GM12891 (cell line): ENCODE data around the gene FLRT1.

ENCODE experiments used
- DNase-seq: peaks from one replicate; pipeline ENCODE4 v3.0.0; 2011; ENCODE audit warnings: low spot score; ENCODE audit not compliant: insufficient read length
- FAIRE-seq: peaks from 2 replicates; lab custom pipeline; 2011; peaks lifted over from hg19 to GRCh38; lab: Jason Lieb, UNC
- PAX5 ChIP-seq: IDR thresholded peaks from 2 replicates; pipeline ENCODE4 v1.6.1; 2011; ENCODE audit warnings: low read length, moderate library complexity, mild to moderate bottlenecking; ENCODE audit not compliant: insufficient read depth, severe bottlenecking
- POLR2A ChIP-seq: IDR thresholded peaks from 2 replicates; pipeline ENCODE4 v1.6.1; 2011; ENCODE audit warnings: low read depth, low read length, control low read depth
- POLR2AphosphoS5 ChIP-seq: IDR thresholded peaks from 2 replicates; pipeline ENCODE4 v1.6.1; 2011; ENCODE audit warnings: low read depth, low read length, control low read depth
- POU2F2 ChIP-seq: IDR thresholded peaks from 2 replicates; pipeline ENCODE4 v1.6.1; 2011; ENCODE audit warnings: low read depth, mild to moderate bottlenecking, control low read depth, low read length, moderate library complexity
- SPI1 ChIP-seq: IDR thresholded peaks from 2 replicates; pipeline ENCODE4 v1.6.1; 2011; ENCODE audit warnings: low read depth, low read length, control low read depth
- TAF1 ChIP-seq: IDR thresholded peaks from 2 replicates; pipeline ENCODE4 v1.6.1; 2011; ENCODE audit warnings: low read depth, low read length, control low read depth

Gene FLRT1

GRCh38 chr11:64071849-64072248 is 36.1 kb downstream of the FLRT1 start:
- no peak for TF ChIP-seq POLR2AphosphoS5
- no peak for TF ChIP-seq POU2F2
- no peak for TF ChIP-seq PAX5
- TF ChIP-seq SPI1, result no peak
- TF ChIP-seq TAF1, result no peak
- no peak for TF ChIP-seq POLR2A
- FAIRE-seq, result no peak
- no peak for DNase-seq

GRCh38 chr11:64072403-64072802 is 36.7 kb downstream of the FLRT1 start:
- DNase-seq, result no peak
- no peak for FAIRE-seq
- TF ChIP-seq PAX5 (no peak), SPI1 (no peak), POU2F2 (no peak), POLR2A (no peak), POLR2AphosphoS5 (no peak)

GRCh38 chr11:64072871-64073270 is 37.1 kb downstream of the FLRT1 start:
- no peak for TF ChIP-seq POLR2A
- TF ChIP-seq TAF1, result no peak
- no peak for TF ChIP-seq POLR2AphosphoS5
- no peak for TF ChIP-seq POU2F2
- no peak for TF ChIP-seq SPI1
- no peak for TF ChIP-seq PAX5
- FAIRE-seq, result no peak
- no peak for DNase-seq

GRCh38 chr11:64073542-64073941 is 37.8 kb downstream of the FLRT1 start:
- TF ChIP-seq POLR2AphosphoS5 (no peak), SPI1 (no peak), PAX5 (no peak), TAF1 (no peak), POLR2A (no peak), POU2F2 (no peak)
- DNase-seq (no peak), FAIRE-seq (no peak)

GRCh38 chr11:64074239-64074638 is 38.5 kb downstream of the FLRT1 start:
- DNase-seq (no peak), FAIRE-seq (no peak)
- TF ChIP-seq PAX5 (no peak), POLR2A (no peak), TAF1 (no peak), POU2F2 (no peak), POLR2AphosphoS5 (no peak), SPI1 (no peak)

GRCh38 chr11:64076758-64077157 is 41.0 kb downstream of the FLRT1 start:
- FAIRE-seq, result no peak
- no peak for DNase-seq
- TF ChIP-seq POLR2A (no peak), PAX5 (no peak), TAF1 (no peak), POLR2AphosphoS5 (no peak), POU2F2 (no peak)

GRCh38 chr11:64077607-64078006 is 41.9 kb downstream of the FLRT1 start:
- FAIRE-seq (no peak), DNase-seq (no peak)
- TF ChIP-seq POLR2AphosphoS5 (no peak), TAF1 (no peak), POLR2A (no peak), PAX5 (no peak), SPI1 (no peak), POU2F2 (no peak)

GRCh38 chr11:64078284-64078683 is 42.6 kb downstream of the FLRT1 start:
- TF ChIP-seq POLR2A, result no peak
- TF ChIP-seq TAF1, result no peak
- no peak for TF ChIP-seq PAX5
- TF ChIP-seq POU2F2, result no peak
- TF ChIP-seq SPI1, result no peak
- no peak for TF ChIP-seq POLR2AphosphoS5
- FAIRE-seq (no peak), DNase-seq (no peak)

- no peak for FAIRE-seq
Observed at GRCh38 chr11:64078905-64079304, 43.2 kb downstream of the FLRT1 start.

GRCh38 chr11:64080390-64080789 is 44.7 kb downstream of the FLRT1 start:
- DNase-seq, result no peak
- no peak for TF ChIP-seq POU2F2
- TF ChIP-seq SPI1, result no peak
- no peak for TF ChIP-seq POLR2A
- TF ChIP-seq POLR2AphosphoS5, result no peak
- no peak for TF ChIP-seq PAX5
- TF ChIP-seq TAF1, result no peak
- FAIRE-seq, result no peak

More at GRCh38 chr11:64078905-64079304, 43.2 kb downstream of the FLRT1 start:
- DNase-seq, result no peak
- no peak for TF ChIP-seq POLR2AphosphoS5
- no peak for TF ChIP-seq PAX5
- TF ChIP-seq POU2F2, result no peak
- TF ChIP-seq POLR2A, result no peak
- TF ChIP-seq TAF1, result no peak
- TF ChIP-seq SPI1, result no peak
